Ovary (tissue), 3 donors: ENCODE measurements around the gene IFNAR2.

ENCODE experiments used
- POLR2A ChIP-seq: fragments of 450-650 bp; IDR thresholded peaks from one replicate; pipeline ENCODE4 v1.6.1; 2017; ENCODE audit warnings: antibody characterized with exemption, mild to moderate bottlenecking, moderate library complexity
- TF ChIP-seq, protein P1 (sequence below), 3 donors: fragments of 450-650 bp in 2 of 3; fragments of 200-600 bp in 1 of 3; IDR thresholded peaks; one replicate each; pipeline versions ENCODE4 v1.5.1 to v1.8.0; 2016 to 2022; ENCODE audit warnings: antibody characterized with exemption in 3 of 3, mild to moderate bottlenecking in 1 of 3
- donor health status: DM: no; HTN: no; CAD: no.

DNA sequence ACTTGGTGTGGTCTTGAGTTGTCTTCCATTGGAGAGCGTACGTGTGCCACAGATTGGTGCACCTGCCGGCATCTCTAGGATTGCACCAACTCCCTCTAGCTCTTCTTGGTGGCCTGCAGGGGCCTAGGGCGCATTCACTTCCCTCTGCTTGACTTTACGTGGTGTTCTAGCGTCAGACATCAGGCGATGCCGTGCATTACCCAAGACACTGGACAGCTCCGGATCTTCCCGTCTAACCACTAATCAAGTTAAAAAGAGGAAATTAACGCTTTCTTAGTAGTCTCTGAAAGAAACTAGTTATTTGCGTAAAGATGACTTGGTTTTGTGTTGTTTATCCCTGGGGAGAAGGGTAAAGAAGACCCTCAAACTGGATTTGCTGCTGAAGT lies 35.9 kb downstream of the IFNAR2 start:
- TF ChIP-seq, protein P1, sequence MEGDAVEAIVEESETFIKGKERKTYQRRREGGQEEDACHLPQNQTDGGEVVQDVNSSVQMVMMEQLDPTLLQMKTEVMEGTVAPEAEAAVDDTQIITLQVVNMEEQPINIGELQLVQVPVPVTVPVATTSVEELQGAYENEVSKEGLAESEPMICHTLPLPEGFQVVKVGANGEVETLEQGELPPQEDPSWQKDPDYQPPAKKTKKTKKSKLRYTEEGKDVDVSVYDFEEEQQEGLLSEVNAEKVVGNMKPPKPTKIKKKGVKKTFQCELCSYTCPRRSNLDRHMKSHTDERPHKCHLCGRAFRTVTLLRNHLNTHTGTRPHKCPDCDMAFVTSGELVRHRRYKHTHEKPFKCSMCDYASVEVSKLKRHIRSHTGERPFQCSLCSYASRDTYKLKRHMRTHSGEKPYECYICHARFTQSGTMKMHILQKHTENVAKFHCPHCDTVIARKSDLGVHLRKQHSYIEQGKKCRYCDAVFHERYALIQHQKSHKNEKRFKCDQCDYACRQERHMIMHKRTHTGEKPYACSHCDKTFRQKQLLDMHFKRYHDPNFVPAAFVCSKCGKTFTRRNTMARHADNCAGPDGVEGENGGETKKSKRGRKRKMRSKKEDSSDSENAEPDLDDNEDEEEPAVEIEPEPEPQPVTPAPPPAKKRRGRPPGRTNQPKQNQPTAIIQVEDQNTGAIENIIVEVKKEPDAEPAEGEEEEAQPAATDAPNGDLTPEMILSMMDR (IDR thresholded peaks at IDR 0.05), result no peak
- TF ChIP-seq POLR2A, result no peak
